ENCODE measurements around the gene SGMS1.

Gene SGMS1

GRCh38 chr10:50557130-50557682, 66.5 kb downstream of the SGMS1 start:
- no peak for ATAC-seq
- TF ChIP-seq ZNF70 (CRISPR knock-in tag; IDR thresholded peaks at IDR 0.05), result no peak
- TF ChIP-seq TCF4 (CRISPR knock-in tag; IDR thresholded peaks at IDR 0.05; ENCODE audit: borderline replicate concordance), result no peak
- no peak for TF ChIP-seq PPARA (CRISPR knock-in tag; IDR thresholded peaks at IDR 0.05; ENCODE audit: borderline replicate concordance)
- no peak for TF ChIP-seq TOX (CRISPR knock-in tag; IDR thresholded peaks at IDR 0.05; ENCODE audit: borderline replicate concordance)
- peak; percentile 92 for TF ChIP-seq ISL1 (CRISPR knock-in tag; IDR thresholded peaks at IDR 0.05)
- TF ChIP-seq SNAI2 (CRISPR knock-in tag; IDR thresholded peaks at IDR 0.05), result no peak
- TF ChIP-seq ARNTL (CRISPR knock-in tag; IDR thresholded peaks at IDR 0.05; ENCODE audit: borderline replicate concordance, low read depth), result no peak
- no peak for TF ChIP-seq OSR1 (CRISPR knock-in tag; IDR thresholded peaks at IDR 0.05)
- TF ChIP-seq CSRNP3 (CRISPR knock-in tag; IDR thresholded peaks at IDR 0.05), result no peak
- TF ChIP-seq ZNF565 (CRISPR knock-in tag; conservative IDR thresholded peaks at IDR 0.05; ENCODE audit: low read depth), result no peak
- TF ChIP-seq CREB5 (CRISPR knock-in tag; IDR thresholded peaks at IDR 0.05; ENCODE audit: low read depth), result peak; percentile 42; the same call in 1 of the 2 replicates
- no peak for TF ChIP-seq ZFP30 (CRISPR knock-in tag; IDR thresholded peaks at IDR 0.05)
- no peak for TF ChIP-seq ZC3H10 (CRISPR knock-in tag; IDR thresholded peaks at IDR 0.05)
- no peak for TF ChIP-seq ESRRG (CRISPR knock-in tag; IDR thresholded peaks at IDR 0.05)
- no peak for TF ChIP-seq BACH2 (CRISPR knock-in tag; IDR thresholded peaks at IDR 0.05; ENCODE audit: borderline replicate concordance)
- TF ChIP-seq RARB (CRISPR knock-in tag; IDR thresholded peaks at IDR 0.05), result no peak

GRCh38 chr10:50556237-50557120, 67.3 kb downstream of the SGMS1 start:
- no peak for ATAC-seq
- TF ChIP-seq CSDC2 (CRISPR knock-in tag; IDR thresholded peaks at IDR 0.05) (no peak), SNAI2 (CRISPR knock-in tag; IDR thresholded peaks at IDR 0.05) (no peak), PATZ1 (CRISPR knock-in tag; IDR thresholded peaks at IDR 0.05; ENCODE audit: borderline replicate concordance) (no peak), GLIS3 (CRISPR knock-in tag; IDR thresholded peaks at IDR 0.05) (no peak), ZNF70 (CRISPR knock-in tag; IDR thresholded peaks at IDR 0.05) (no peak), ISL1 (CRISPR knock-in tag; IDR thresholded peaks at IDR 0.05) (no peak), CREB5 (CRISPR knock-in tag; IDR thresholded peaks at IDR 0.05; ENCODE audit: low read depth) (no peak), ZNF8 (CRISPR knock-in tag; IDR thresholded peaks at IDR 0.05) (no peak), ESRRG (CRISPR knock-in tag; IDR thresholded peaks at IDR 0.05) (no peak), RARB (CRISPR knock-in tag; IDR thresholded peaks at IDR 0.05) (no peak), PPARA (CRISPR knock-in tag; IDR thresholded peaks at IDR 0.05; ENCODE audit: borderline replicate concordance) (no peak), ZC3H10 (CRISPR knock-in tag; IDR thresholded peaks at IDR 0.05) (no peak), ZNF565 (CRISPR knock-in tag; conservative IDR thresholded peaks at IDR 0.05; ENCODE audit: low read depth) (no peak)

- peak; percentile 83 for ATAC-seq
- TF ChIP-seq SNAI2 (CRISPR knock-in tag; IDR thresholded peaks at IDR 0.05), result peak; percentile 27; the same call in 1 of the 2 replicates
- no peak for TF ChIP-seq CREB5 (CRISPR knock-in tag; IDR thresholded peaks at IDR 0.05; ENCODE audit: low read depth)
- TF ChIP-seq ZC3H10 (CRISPR knock-in tag; IDR thresholded peaks at IDR 0.05), result no peak
- TF ChIP-seq ZFP30 (CRISPR knock-in tag; IDR thresholded peaks at IDR 0.05), result no peak
- TF ChIP-seq PPARA (CRISPR knock-in tag; IDR thresholded peaks at IDR 0.05; ENCODE audit: borderline replicate concordance), result no peak
- peak; percentile 63 for TF ChIP-seq ISL1 (CRISPR knock-in tag; IDR thresholded peaks at IDR 0.05)
- TF ChIP-seq ESRRG (CRISPR knock-in tag; IDR thresholded peaks at IDR 0.05), result no peak
- TF ChIP-seq ZFP3 (CRISPR knock-in tag; IDR thresholded peaks at IDR 0.05), result 0 out of 2 replicates have a peak, but pooled peaks have one; percentile 30
These were observed 68.7 kb downstream of the SGMS1 start for GRCh38 chr10:50554995-50555568.

All from SK-N-SH treated with all-trans-retinoic acid at 6 μM for 48 hours (cell line).